A549 (cell line): ENCODE data around the gene RASGRP2.
"Not testable (repeated sequence)": the region's sequence is repeated elsewhere in the genome, so short reads cannot be mapped to it uniquely, and the experiment has no call there.

Experiments
- CTCF ChIP-seq: fragments of >200 bp; sonication (Bioruptor Twin); formaldehyde crosslinking; IDR thresholded peaks from 3 replicates; pipeline ENCODE4 v1.5.1; 2016
- EP300 ChIP-seq, 2 experiments: fragments of >200 bp; sonication (Bioruptor Twin); formaldehyde crosslinking; IDR thresholded peaks; 2 replicates in 1 of 2; 3 replicates in 1 of 2; pipeline ENCODE4 v1.6.1; 2016 to 2017
- FOXS1 ChIP-seq: fragments of 250-450 bp; sonication (Bioruptor Pico); IDR thresholded peaks from 2 replicates; pipeline ENCODE4 v1.5.0; 2020; ENCODE audit warnings: mild to moderate bottlenecking, moderate library complexity
- JUN ChIP-seq, 2 experiments: fragments of >200 bp; sonication (Bioruptor Twin); formaldehyde crosslinking; IDR thresholded peaks; 2 replicates in 1 of 2; 3 replicates in 1 of 2; pipeline ENCODE4 v1.6.1; 2016 to 2017
- MAFK ChIP-seq: fragments of 450-650 bp; IDR thresholded peaks from 2 replicates; pipeline ENCODE4 v1.6.1; 2014; ENCODE audit not compliant: partially characterized antibody
- NFE2L2 ChIP-seq: fragments of 150-350 bp; conservative IDR thresholded peaks from 2 replicates; pipeline ENCODE4 v1.6.1; 2014; ENCODE audit warnings: low read length
- PHF8 ChIP-seq: fragments of 200-600 bp; sonication (generic); IDR thresholded peaks from 2 replicates; pipeline ENCODE4 v1.6.1; 2016; ENCODE audit warnings: low read depth, mild to moderate bottlenecking, antibody characterized with exemption, moderate library complexity, borderline replicate concordance
- POLR2A ChIP-seq: IDR thresholded peaks from 2 replicates; pipeline ENCODE4 v1.6.1; 2012; ENCODE audit warnings: mild to moderate bottlenecking, low read length
- RCOR1 ChIP-seq: fragments of 150-350 bp; IDR thresholded peaks from 2 replicates; pipeline ENCODE4 v1.6.1; 2014; ENCODE audit warnings: antibody characterized with exemption, low read length, low read depth
- SREBF2 ChIP-seq: fragments of 450-650 bp; IDR thresholded peaks from 2 replicates; pipeline ENCODE4 v1.6.1; 2014; ENCODE audit warnings: mild to moderate bottlenecking, moderate library complexity
- TF ChIP-seq, protein P1 (sequence below): IDR thresholded peaks from 2 replicates; pipeline ENCODE4 v1.6.1; 2012

DNA sequence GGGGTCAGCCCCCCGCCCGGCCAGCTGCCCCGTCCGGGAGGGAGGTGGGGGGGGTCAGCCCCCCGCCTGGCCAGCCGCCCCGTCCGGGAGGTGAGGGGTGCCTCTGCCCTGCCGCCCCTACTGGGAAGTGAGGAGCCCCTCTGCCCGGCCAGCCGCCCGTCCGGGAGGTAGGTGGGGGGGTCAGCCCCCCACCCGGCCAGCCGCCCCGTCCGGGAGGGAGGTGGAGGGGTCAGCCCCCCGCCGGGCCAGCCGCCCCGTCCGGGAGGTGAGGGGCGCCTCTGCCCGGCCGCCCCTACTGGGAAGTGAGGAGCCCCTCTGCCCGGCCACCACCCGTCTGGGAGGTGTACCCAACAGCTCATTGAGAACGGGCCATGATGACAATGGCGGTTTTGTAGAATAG lies 42.0 kb downstream of the RASGRP2 start:
- not testable (repeated sequence) for TF ChIP-seq RCOR1; CTCF; FOXS1 (CRISPR knock-in tag); PHF8; SREBF2; POLR2A; MAFK; JUN (IDR thresholded peaks at IDR 0.05); EP300 (IDR thresholded peaks at IDR 0.05); NFE2L2
- TF ChIP-seq, protein P1, sequence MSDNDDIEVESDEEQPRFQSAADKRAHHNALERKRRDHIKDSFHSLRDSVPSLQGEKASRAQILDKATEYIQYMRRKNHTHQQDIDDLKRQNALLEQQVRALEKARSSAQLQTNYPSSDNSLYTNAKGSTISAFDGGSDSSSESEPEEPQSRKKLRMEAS: not testable (repeated sequence)
